H1 (cell line): ENCODE data around the gene CREBBP. TPM values are rescaled to one million over a fixed set of nuclear protein-coding genes. Genes with fewer than 3 reads are reported as not detected.

Experiments
- CTCF ChIA-PET: fragments of 300-600 bp; sonication (Branson Sonifier 250); formaldehyde crosslinking; loops from one replicate; lab custom pipeline; 2021; ENCODE audit not compliant: partially characterized antibody; lab: Charles Lee
- POLR2A ChIA-PET: fragments of 300-600 bp; sonication (Branson Sonifier 250); formaldehyde crosslinking; loops from one replicate; lab custom pipeline; 2021; ENCODE audit warnings: inconsistent platforms; ENCODE audit not compliant: partially characterized antibody; lab: Charles Lee
- DNase-seq, 2 experiments: peaks; one replicate each; pipeline versions ENCODE4 v3.0.0 to v3.0.0-alpha.2; 2010 to 2022; ENCODE audit warnings: low spot score in 2 of 2, low read depth in 1 of 2, mixed read lengths in 1 of 2
- FAIRE-seq: peaks from 2 replicates; lab custom pipeline; 2011; peaks lifted over from hg19 to GRCh38; lab: Jason Lieb, UNC
- H2AFZ ChIP-seq: 2 replicates; pipeline ENCODE4 v1.8.1; 2012; ENCODE audit warnings: low read length, inconsistent platforms
- H2AK5ac ChIP-seq: 2 replicates; pipeline ENCODE4 v1.6.1; 2013; ENCODE audit warnings: low read depth, low read length
- H2BK120ac ChIP-seq: replicated peaks from 2 replicates; pipeline ENCODE3; 2013; ENCODE audit warnings: low read depth, low read length, inconsistent platforms
- H2BK12ac ChIP-seq: 2 replicates; pipeline ENCODE4 v1.6.1; 2013; ENCODE audit warnings: low read depth, low read length
- H2BK15ac ChIP-seq: 2 replicates; pipeline ENCODE4 v1.6.1; 2013; ENCODE audit warnings: low read length
- H2BK20ac ChIP-seq: 2 replicates; pipeline ENCODE4 v1.6.1; 2013; ENCODE audit warnings: low read length
- H2BK5ac ChIP-seq: 2 replicates; pipeline ENCODE4 v1.6.1; 2013; ENCODE audit warnings: low read depth, low read length
- H3K14ac ChIP-seq: 2 replicates; pipeline ENCODE4 v1.6.1; 2013; ENCODE audit warnings: inconsistent platforms; ENCODE audit not compliant: insufficient read length
- H3K18ac ChIP-seq: 2 replicates; pipeline ENCODE4 v1.6.1; 2013; ENCODE audit warnings: low read length; ENCODE audit errors: extremely low read depth
- H3K23ac ChIP-seq: 2 replicates; pipeline ENCODE4 v1.6.1; 2013; ENCODE audit warnings: inconsistent platforms; ENCODE audit not compliant: insufficient read length
- H3K23me2 ChIP-seq: 2 replicates; pipeline ENCODE4 v1.6.1; 2013; ENCODE audit warnings: low read depth, low read length
- H3K27ac ChIP-seq: 2 replicates; pipeline ENCODE4 v1.6.1; 2011; ENCODE audit warnings: low read depth, low read length, inconsistent platforms
- H3K27me3 ChIP-seq, 4 experiments: replicated peaks in 1 of 4; 1 replicate in 1 of 4; 2 replicates in 3 of 4; pipeline versions ENCODE4 v1.6.1 to v1.8.1; 2011 to 2013; ENCODE audit warnings: low read length in 3 of 4, mild to moderate bottlenecking in 3 of 4, inconsistent platforms in 2 of 4, mixed read lengths in 2 of 4, moderate library complexity in 1 of 4; ENCODE audit not compliant: control insufficient read depth in 3 of 4, insufficient read depth in 3 of 4; ENCODE audit errors: extremely low read depth in 1 of 4
- H3K36me3 ChIP-seq, 4 experiments: 2 replicates each; pipeline versions ENCODE4 v1.6.1 to v1.8.1; 2011 to 2013; ENCODE audit warnings: mild to moderate bottlenecking in 4 of 4, low read length in 3 of 4, moderate library complexity in 2 of 4, control low read depth in 1 of 4, inconsistent platforms in 1 of 4; ENCODE audit not compliant: insufficient read depth in 4 of 4, control insufficient read depth in 2 of 4
- H3K4ac ChIP-seq: replicated peaks from 2 replicates; pipeline ENCODE3; 2013; ENCODE audit warnings: low read length, low read depth, mixed read lengths, inconsistent platforms; ENCODE audit not compliant: insufficient read length
- H3K4me1 ChIP-seq, 4 experiments: replicated peaks in 1 of 4; 1 replicate in 1 of 4; 2 replicates in 3 of 4; pipeline versions ENCODE4 v1.6.1 to v1.8.1; 2011 to 2013; ENCODE audit warnings: low read length in 3 of 4, inconsistent platforms in 2 of 4, mixed read lengths in 1 of 4; ENCODE audit not compliant: insufficient read depth in 4 of 4, control insufficient read depth in 3 of 4
- H3K4me2 ChIP-seq, 2 experiments: 2 replicates each; pipeline versions ENCODE4 v1.6.1 to v1.8.1; 2011 to 2013; ENCODE audit warnings: low read depth in 2 of 2, low read length in 2 of 2, control low read depth in 1 of 2, inconsistent platforms in 1 of 2, mild to moderate bottlenecking in 1 of 2; ENCODE audit not compliant: insufficient read depth in 1 of 2
- H3K4me3 ChIP-seq, 4 experiments: fragments of 200-600, 300-600 bp in 1 of 4; sonication (generic), shearing (Covaris generic), sonication (Bioruptor Twin) in 1 of 4; 2 replicates each; pipeline versions ENCODE4 v1.5.1 to v1.8.1; 2011 to 2016; ENCODE audit warnings: low read length in 4 of 4, low read depth in 3 of 4, control low read depth in 2 of 4, inconsistent platforms in 2 of 4, mild to moderate bottlenecking in 2 of 4, mixed read lengths in 1 of 4, moderate library complexity in 1 of 4; ENCODE audit not compliant: insufficient read depth in 2 of 4; ENCODE audit errors: extremely low read depth in 1 of 4
- H3K56ac ChIP-seq: replicated peaks from 2 replicates; pipeline ENCODE3; 2013; ENCODE audit warnings: low read depth, mild to moderate bottlenecking, mixed read lengths, low read length, inconsistent platforms; ENCODE audit not compliant: insufficient read length
- H3K79me1 ChIP-seq: 2 replicates; pipeline ENCODE4 v1.6.1; 2013; ENCODE audit warnings: low read depth, low read length, control low read depth
- H3K79me2 ChIP-seq, 2 experiments: 2 replicates each; pipeline versions ENCODE4 v1.6.1 to v1.8.1; 2012 to 2013; ENCODE audit warnings: low read length in 2 of 2, mild to moderate bottlenecking in 2 of 2, inconsistent platforms in 1 of 2; ENCODE audit not compliant: insufficient read depth in 2 of 2, control insufficient read depth in 1 of 2
- H3K9ac ChIP-seq, 4 experiments: replicated peaks in 1 of 4; 1 replicate in 1 of 4; 2 replicates in 3 of 4; pipeline versions ENCODE4 v1.6.1 to v1.8.1; 2011 to 2013; ENCODE audit warnings: low read depth in 3 of 4, low read length in 3 of 4, control low read depth in 2 of 4, mild to moderate bottlenecking in 2 of 4, moderate library complexity in 2 of 4, inconsistent platforms in 1 of 4; ENCODE audit errors: extremely low read depth in 1 of 4
- H3K9me3 ChIP-seq, 2 experiments: 2 replicates each; pipeline versions ENCODE4 v1.6.1 to v1.8.1; 2012 to 2013; ENCODE audit warnings: mild to moderate bottlenecking in 2 of 2, moderate library complexity in 2 of 2, control low read depth in 1 of 2, inconsistent platforms in 1 of 2, low read depth in 1 of 2, low read length in 1 of 2, mixed read lengths in 1 of 2; ENCODE audit not compliant: insufficient read depth in 2 of 2
- H4K20me1 ChIP-seq, 2 experiments: replicated peaks in 1 of 2; 2 replicates each; pipeline versions ENCODE3 to v1.8.1; 2011 to 2013; ENCODE audit warnings: inconsistent platforms in 2 of 2, low read length in 2 of 2, mild to moderate bottlenecking in 1 of 2; ENCODE audit not compliant: insufficient read depth in 2 of 2, control insufficient read depth in 1 of 2
- H4K5ac ChIP-seq: 2 replicates; pipeline ENCODE4 v1.6.1; 2013; ENCODE audit warnings: low read length, low read depth, mixed read lengths, inconsistent platforms; ENCODE audit not compliant: insufficient read length
- H4K8ac ChIP-seq: 2 replicates; pipeline ENCODE4 v1.8.0; 2013; ENCODE audit warnings: mild to moderate bottlenecking, moderate library complexity, low read length, inconsistent platforms; ENCODE audit not compliant: insufficient read depth; ENCODE audit errors: extremely low read depth
- H4K91ac ChIP-seq: replicated peaks from 2 replicates; pipeline ENCODE3; 2013; ENCODE audit warnings: low read length, mixed read lengths, inconsistent platforms; ENCODE audit not compliant: insufficient read length
- POLR2AphosphoS5 ChIP-seq: IDR thresholded peaks from 2 replicates; pipeline ENCODE4 v1.6.1; 2011; ENCODE audit warnings: low read depth, low read length
- SIN3A ChIP-seq, 2 experiments: IDR thresholded peaks in 1 of 2; conservative IDR thresholded peaks in 1 of 2; 2 replicates each; pipeline ENCODE4 v1.6.1; 2011 to 2012; ENCODE audit warnings: low read length in 2 of 2, improper control_type of control experiment in 1 of 2, low read depth in 1 of 2, mild to moderate bottlenecking in 1 of 2
- SP1 ChIP-seq: IDR thresholded peaks from 2 replicates; pipeline ENCODE4 v1.6.1; 2011; ENCODE audit warnings: low read depth, low read length
- ZNF274 ChIP-seq: IDR thresholded peaks from 2 replicates; pipeline ENCODE4 v1.7.0; 2012; ENCODE audit warnings: low read length, borderline replicate concordance; ENCODE audit errors: extremely low read depth
- WGBS, 2 experiments: shearing (Covaris generic) in 1 of 2; methylation state at CpG; one replicate each; pipeline versions ENCODE4 v1.1.6 to v1.1.7; 2013 to 2015; ENCODE audit warnings: low lambda C conversion rate in 2 of 2, mixed read lengths in 2 of 2, inconsistent platforms in 1 of 2, low coverage in 1 of 2, missing lambda C conversion rate in 1 of 2; ENCODE audit not compliant: insufficient replicate concordance in 2 of 2, insufficient coverage in 1 of 2, insufficient read length in 1 of 2; ENCODE audit errors: extremely low coverage in 1 of 2, missing lambda C conversion rate in 1 of 2; 5-methylcytosine and 5-hydroxymethylcytosine counted together
- polyA plus RNA-seq, 7 experiments: library from polyadenylated mRNA; depleted of rRNA in 3 of 7; stranded (reverse) in 5 of 7; unstranded in 2 of 7; fragments of >200 nt in 5 of 7; fragments of 200-250 nt in 2 of 7; gene quantifications; 1 replicate in 5 of 7; 2 replicates in 1 of 7; 4 replicates in 1 of 7; pipeline versions ENCODE4 v1.2.1 to v1.2.3, GENCODE V29; 2011 to 2013; ENCODE audit warnings: missing spikeins in 2 of 7, mixed read lengths in 2 of 7
- total RNA-seq: library from RNA; stranded (reverse); fragmentation: NEBNext Ultra II Directional; extraction: Animal tissue kit (Norgen Biotek cat#: 25700); gene quantifications from 2 replicates; pipeline ENCODE4 v1.2.1, GENCODE V29; 2021

Gene CREBBP
- total and polyA plus RNA-seq, 2 of the 8 experiments (the other 6 are each of a cell fraction or from before 2014, with no cell fraction given), result 10.0 to 60.1 TPM

GRCh38 chr16:3879887-3880564, 487 bp downstream of the CREBBP start:
- peaks cover 16% of the 10 kb centered on the region for H3K79me1 ChIP-seq

More at GRCh38 chr16:3879887-3880564, 487 bp downstream of the CREBBP start:
- H3K23me2 ChIP-seq, result peaks cover 11% of the 10 kb centered on the region
- no peak overlapping the region for H2BK120ac ChIP-seq
- H4K20me1 ChIP-seq, result peaks cover 34 to 37% of the 10 kb centered on the region in 2 experiments
- no peak overlapping the region for H3K18ac ChIP-seq
- no peak overlapping the region for H2AK5ac ChIP-seq
- WGBS, 2 experiments, result no CpG with 5 or more reads among the region's 117 CpGs
- H3K79me2 ChIP-seq, result peaks cover 30 to 45% of the 10 kb centered on the region in 2 experiments
- CTCF ChIA-PET, result no interaction called here
- H3K9ac ChIP-seq, result peak overlapping the region in 2 of 4 experiments; percentile 41 to 95; a peak in 3 of 7 replicates
- H3K4me2 ChIP-seq, result peak overlapping the region in 1 of 2 experiments; percentile 94; a peak in 3 of 4 replicates
- peak overlapping the region; percentile 96; the same call in 1 of the 2 replicates for H4K8ac ChIP-seq
- H3K4me1 ChIP-seq, result peaks cover 4 to 13% (median 5%) of the 10 kb centered on the region in 4 experiments
- FAIRE-seq, result no peak
- H3K56ac ChIP-seq, result no peak overlapping the region
- no peak overlapping the region for H3K23ac ChIP-seq
- no peaks in the 10 kb centered on the region for H3K9me3 ChIP-seq
- peak overlapping the region; percentile 78 to 87 (median 82) for H3K4me3 ChIP-seq
- H3K36me3 ChIP-seq, result peaks cover 0 to 4% (median 0%) of the 10 kb centered on the region in 4 experiments; a peak in 1 of 8 replicates
- no peak overlapping the region for H2AFZ ChIP-seq
- H2BK20ac ChIP-seq, result no peak overlapping the region
- no peaks in the 10 kb centered on the region; a peak in 1 of 7 replicates for H3K27me3 ChIP-seq
- no peak overlapping the region for H4K91ac ChIP-seq
- H3K4ac ChIP-seq, result no peak overlapping the region
- H4K5ac ChIP-seq, result no peak overlapping the region
- no peak for DNase-seq
- H3K14ac ChIP-seq, result no peak overlapping the region
- no peak overlapping the region for H2BK5ac ChIP-seq
- H2BK15ac ChIP-seq, result no peak overlapping the region
- no peak overlapping the region for H2BK12ac ChIP-seq
- TF ChIP-seq POLR2AphosphoS5 (0 out of 2 replicates have a peak, but pooled peaks have one; percentile 24), ZNF274 (no peak), SIN3A (conservative IDR thresholded peaks at IDR 0.05 in 1 of 2, IDR thresholded peaks at IDR 0.05 in 1 of 2; ENCODE audit: low read depth in 1 of 2, low read length in 2 of 2) (no peak), SP1 (no peak)
- POLR2A ChIA-PET, result interaction anchor here (0.6 to 2.2 kb wide), 16 partner anchors 8 to 547 kb away, joined by 3 to 13 read pairs (median 4); partner anchors contain the start of genes SRL and TRAP1
- no peak overlapping the region; the same call in 1 of the 2 replicates for H3K27ac ChIP-seq
